D721Med (cell line): ENCODE data around the gene LRTM2.

ENCODE experiments used
- DNase-seq: peaks from one replicate; pipeline ENCODE4 v3.0.0; 2011; ENCODE audit warnings: low spot score; ENCODE audit not compliant: insufficient read length
- FAIRE-seq: peaks from 2 replicates; lab custom pipeline; 2011; peaks lifted over from hg19 to GRCh38; lab: Jason Lieb, UNC
- TF ChIP-seq, protein P1 (sequence below): IDR thresholded peaks from 2 replicates; pipeline ENCODE4 v1.5.1; 2012; ENCODE audit warnings: mild to moderate bottlenecking, control low read depth; ENCODE audit not compliant: insufficient read depth; ENCODE audit errors: missing control alignments

Gene LRTM2

DNA sequence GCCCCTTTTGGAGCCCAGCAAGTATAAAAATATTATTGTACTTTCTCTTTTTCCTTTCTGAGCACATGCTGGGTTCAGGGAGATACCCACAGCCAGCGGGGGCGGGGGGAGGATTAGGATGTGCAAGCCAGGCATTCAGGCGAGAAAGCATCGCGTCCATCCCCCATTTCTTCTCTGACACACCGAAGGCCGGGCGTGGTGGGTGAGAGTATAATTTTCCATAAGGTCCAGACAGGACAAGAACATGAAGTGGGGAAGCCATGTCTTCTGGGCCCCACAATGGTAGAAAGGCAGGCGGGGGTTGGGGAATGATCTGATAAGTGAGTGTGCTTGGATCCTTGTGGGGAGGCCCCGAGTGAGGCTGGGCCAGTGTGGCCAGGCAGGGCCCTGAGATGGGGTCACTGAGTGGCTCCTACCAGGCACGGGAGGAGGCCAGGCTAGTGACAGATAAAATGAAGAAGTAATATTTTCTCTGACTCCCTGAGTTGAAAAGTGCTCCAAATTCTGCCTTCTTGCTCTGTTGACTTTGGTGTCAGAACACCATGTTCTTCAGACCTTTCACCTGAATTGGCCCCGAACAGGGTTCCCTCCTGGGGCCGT is 10.7 kb upstream of the LRTM2 start:
- TF ChIP-seq, protein P1, sequence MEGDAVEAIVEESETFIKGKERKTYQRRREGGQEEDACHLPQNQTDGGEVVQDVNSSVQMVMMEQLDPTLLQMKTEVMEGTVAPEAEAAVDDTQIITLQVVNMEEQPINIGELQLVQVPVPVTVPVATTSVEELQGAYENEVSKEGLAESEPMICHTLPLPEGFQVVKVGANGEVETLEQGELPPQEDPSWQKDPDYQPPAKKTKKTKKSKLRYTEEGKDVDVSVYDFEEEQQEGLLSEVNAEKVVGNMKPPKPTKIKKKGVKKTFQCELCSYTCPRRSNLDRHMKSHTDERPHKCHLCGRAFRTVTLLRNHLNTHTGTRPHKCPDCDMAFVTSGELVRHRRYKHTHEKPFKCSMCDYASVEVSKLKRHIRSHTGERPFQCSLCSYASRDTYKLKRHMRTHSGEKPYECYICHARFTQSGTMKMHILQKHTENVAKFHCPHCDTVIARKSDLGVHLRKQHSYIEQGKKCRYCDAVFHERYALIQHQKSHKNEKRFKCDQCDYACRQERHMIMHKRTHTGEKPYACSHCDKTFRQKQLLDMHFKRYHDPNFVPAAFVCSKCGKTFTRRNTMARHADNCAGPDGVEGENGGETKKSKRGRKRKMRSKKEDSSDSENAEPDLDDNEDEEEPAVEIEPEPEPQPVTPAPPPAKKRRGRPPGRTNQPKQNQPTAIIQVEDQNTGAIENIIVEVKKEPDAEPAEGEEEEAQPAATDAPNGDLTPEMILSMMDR: no peak
- FAIRE-seq (no peak), DNase-seq (no peak)

DNA sequence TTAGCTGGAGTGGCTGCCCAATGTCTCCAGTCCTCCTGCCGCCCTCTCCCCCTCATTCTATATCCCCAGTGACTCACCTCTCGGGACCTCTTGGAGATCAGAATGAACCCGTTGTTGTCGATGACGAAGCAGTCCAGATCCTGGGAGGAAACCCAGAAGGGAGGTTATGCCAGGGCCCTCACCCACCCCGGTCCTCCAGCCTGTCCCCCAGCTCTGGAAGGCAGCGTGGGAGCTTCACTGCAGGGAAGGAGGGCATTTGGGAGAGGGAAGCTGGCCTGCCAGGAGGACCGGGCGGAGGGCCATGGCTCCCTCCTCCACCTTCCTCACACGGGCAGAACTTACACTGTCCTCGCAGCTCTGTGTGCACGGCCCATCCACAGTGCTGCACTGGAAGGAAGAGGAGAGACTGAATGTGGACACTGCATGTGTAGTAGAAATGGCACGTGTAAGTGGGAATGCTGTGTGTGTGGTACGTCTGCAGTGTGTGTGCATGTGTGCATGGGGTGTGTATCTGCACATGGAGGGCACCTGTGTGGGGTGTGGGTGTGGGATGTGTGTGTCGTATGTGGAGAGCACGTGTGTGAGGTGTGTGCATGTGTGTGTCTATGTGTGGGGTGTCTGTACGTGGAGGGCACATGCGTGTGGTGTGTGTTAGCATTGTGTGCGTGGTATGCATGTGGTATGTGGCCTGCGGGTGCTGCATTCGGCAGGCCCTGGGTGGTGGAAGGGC is 10.0 kb upstream of the LRTM2 start:
- DNase-seq (no peak), FAIRE-seq (no peak)
- TF ChIP-seq, protein P1: no peak

GRCh38 chr12:1810931-1811280 is 9.5 kb upstream of the LRTM2 start:
- DNase-seq (no peak), FAIRE-seq (no peak)
- TF ChIP-seq, protein P1: no peak

DNA sequence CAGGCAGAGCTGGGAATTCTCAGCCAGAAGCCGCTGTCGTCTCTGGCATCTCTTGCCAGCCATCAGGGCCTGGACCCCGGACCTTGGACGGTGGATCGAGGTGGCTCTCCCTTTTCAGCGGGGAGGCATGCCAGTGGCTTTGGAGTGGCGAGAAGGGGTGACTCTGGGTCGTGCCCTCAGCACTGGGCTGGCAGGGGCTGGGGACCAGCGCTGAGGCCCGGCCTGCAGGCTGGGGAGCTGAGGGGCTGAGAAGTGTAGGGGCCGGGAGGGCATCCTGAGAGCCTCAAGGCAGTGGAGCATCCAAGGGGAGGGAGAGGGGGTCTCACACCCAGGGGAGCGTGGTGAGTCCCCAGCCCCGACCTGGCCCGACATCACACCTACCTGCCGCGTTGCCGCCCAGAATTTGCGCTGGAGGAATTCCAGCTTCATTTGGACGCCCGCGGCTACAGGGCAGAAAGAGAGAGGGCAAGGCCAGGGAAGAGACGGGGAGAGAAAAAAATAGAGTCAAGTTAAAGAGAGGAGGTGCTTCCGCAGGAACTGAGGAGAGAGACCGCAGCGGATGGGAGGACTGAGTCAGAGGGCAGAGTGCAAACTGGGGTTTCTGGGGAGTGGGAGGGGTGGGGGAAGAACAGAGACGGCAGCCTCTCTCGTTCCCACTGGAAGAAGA is 9.0 kb upstream of the LRTM2 start:
- DNase-seq: no peak
- FAIRE-seq: no peak

GRCh38 chr12:1811948-1812291 is 8.4 kb upstream of the LRTM2 start:
- FAIRE-seq (no peak), DNase-seq (no peak)
- TF ChIP-seq, protein P1: no peak

More for the DNA sequence above, 9.0 kb upstream of the LRTM2 start:
- TF ChIP-seq, protein P1: no peak

GRCh38 chr12:1812650-1813302 is 7.6 kb upstream of the LRTM2 start:
- DNase-seq (no peak), FAIRE-seq (no peak)
- TF ChIP-seq, protein P1: no peak
